Caco-2 (cell line): ENCODE results near the gene CD302. TPM values are rescaled to one million over a fixed set of nuclear protein-coding genes. Genes with fewer than 3 reads are reported as not detected.
A peak's percentile ranks its signal among the peaks of the same experiment; 100 is the strongest.

Experiments
- Bru-seq: library from RNA; stranded (reverse); fragments of 400-500 nt; gene quantifications from one replicate; lab custom pipeline; 2021; lab: Mats Ljungman, UMichigan
- BruChase-seq, 2 experiments: library from RNA; stranded (reverse); fragments of 400-500 nt; gene quantifications; one replicate each; lab custom pipeline; 2021; lab: Mats Ljungman, UMichigan
- BruUV-seq: library from RNA; stranded (reverse); fragments of 400-500 nt; replicated peaks from 2 replicates; lab custom pipeline; 2021; lab: Mats Ljungman, UMichigan
- CTCF ChIA-PET: fragments of 300-600 bp; sonication (Branson Sonifier 250); formaldehyde crosslinking; loops from one replicate; lab custom pipeline; 2022; ENCODE audit warnings: antibody characterized with exemption; lab: Charles Lee
- POLR2A ChIA-PET: fragments of 300-600 bp; sonication (Branson Sonifier 250); formaldehyde crosslinking; loops from one replicate; lab custom pipeline; 2022; ENCODE audit warnings: antibody characterized with exemption; lab: Charles Lee
- DNase-seq, 2 experiments: peaks; one replicate each; pipeline versions ENCODE4 v3.0.0 to v3.0.0-alpha.2; 2020 to 2022
- H3K27me3 ChIP-seq: replicated peaks from 2 replicates; pipeline ENCODE4 v1.6.0; 2011; ENCODE audit warnings: low read length; ENCODE audit not compliant: control insufficient read depth, insufficient read depth
- H3K36me3 ChIP-seq: 2 replicates; pipeline ENCODE4 v1.5.1; 2011; ENCODE audit warnings: low read length; ENCODE audit not compliant: control insufficient read depth, insufficient read depth
- H3K4me1 ChIP-seq: fragments of 250-450 bp; sonication (Bioruptor Pico); 2 replicates; pipeline ENCODE4 v1.5.1; 2020; ENCODE audit warnings: mild to moderate bottlenecking
- H3K4me3 ChIP-seq: 2 replicates; pipeline ENCODE4 v1.5.1; 2011; ENCODE audit warnings: low read depth, mild to moderate bottlenecking, control low read depth, low read length
- H3K9me3 ChIP-seq: fragments of 250-450 bp; sonication (Bioruptor Pico); 2 replicates; pipeline ENCODE4 v1.5.1; 2020; ENCODE audit warnings: mild to moderate bottlenecking, moderate library complexity
- H3K27ac Mint-ChIP-seq: one replicate; pipeline ENCODE4 v1.8.0; 2022; ENCODE audit warnings: mixed read lengths; ENCODE audit not compliant: unreplicated experiment
- H3K27me3 Mint-ChIP-seq: one replicate; pipeline ENCODE4 v1.8.0; 2022; ENCODE audit warnings: mixed read lengths; ENCODE audit not compliant: insufficient read depth, unreplicated experiment
- H3K36me3 Mint-ChIP-seq: one replicate; pipeline ENCODE4 v1.8.0; 2022; ENCODE audit warnings: mild to moderate bottlenecking, mixed read lengths; ENCODE audit not compliant: insufficient read depth, unreplicated experiment
- H3K4me1 Mint-ChIP-seq: one replicate; pipeline ENCODE4 v1.8.0; 2022; ENCODE audit warnings: low read depth, mixed read lengths; ENCODE audit not compliant: unreplicated experiment
- H3K4me3 Mint-ChIP-seq: one replicate; pipeline ENCODE4 v1.8.0; 2022; ENCODE audit warnings: mild to moderate bottlenecking, moderate library complexity, mixed read lengths; ENCODE audit not compliant: unreplicated experiment
- H3K9me3 Mint-ChIP-seq: one replicate; pipeline ENCODE4 v1.8.0; 2022; ENCODE audit warnings: mixed read lengths; ENCODE audit not compliant: unreplicated experiment
- CTCF ChIP-seq, 2 experiments: fragments of 200-600 bp in 1 of 2; IDR thresholded peaks; 1 replicate in 1 of 2; 2 replicates in 1 of 2; pipeline versions ENCODE4 v1.5.1 to v1.8.0; 2011 to 2022; ENCODE audit warnings: antibody characterized with exemption in 1 of 2, control low read depth in 1 of 2, inconsistent platforms in 1 of 2, low read depth in 1 of 2, low read length in 1 of 2, mild to moderate bottlenecking in 1 of 2, moderate library complexity in 1 of 2; ENCODE audit not compliant: insufficient read depth in 1 of 2, severe bottlenecking in 1 of 2, unreplicated experiment in 1 of 2
- intact Hi-C: fragments of 100-400 bp; cut with micrococcal nuclease; formaldehyde crosslinking; loops from one replicate; pipeline ENCODE4 v1.10.0; 2022; ENCODE audit not compliant: unreplicated experiment
- long read RNA-seq: library from polyadenylated mRNA; stranded (forward); transcript quantifications from one replicate; pipeline ENCODE4 v2.0.0, GENCODE V29; 2022
- total RNA-seq: library from RNA; stranded (reverse); gene quantifications from 2 replicates; pipeline ENCODE4 v1.2.3, GENCODE V29; 2022

Gene CD302
- 7.5 and 7.6 TPM in 2 replicates for total RNA-seq
- Bru-seq, nascent RNA = percentile 63 among the genes with signal in this experiment
- BruChase-seq, experiment 1, labeled RNA remaining after a 2-hour chase = percentile 75 among the genes with signal in this experiment
- BruChase-seq, experiment 2, labeled RNA remaining after a 6-hour chase = percentile 90 among the genes with signal in this experiment
- long read RNA-seq, transcript CD302-201 (6 exons, 3,741 nt) = major isoform, 6 of 10 reads
- long read RNA-seq, partial matches to known transcripts = 0 of 10 reads
- long read RNA-seq, other reads (novel, unspliced or antisense) = 2 of 10 reads

- H3K27me3 ChIP-seq = no peaks in the 10 kb centered on the region
- H3K36me3 Mint-ChIP-seq = peaks cover 6% of the 10 kb centered on the region
- H3K9me3 Mint-ChIP-seq = no peaks in the 10 kb centered on the region
- H3K4me1 Mint-ChIP-seq = peaks cover 14% of the 10 kb centered on the region
- H3K4me3 Mint-ChIP-seq = peak within 1 kb of the TSS; percentile 87
- H3K4me3 ChIP-seq = peak within 1 kb of the TSS; percentile 82
- H3K36me3 ChIP-seq = no peaks in the 10 kb centered on the region
- no peaks in the 10 kb centered on the region for H3K27me3 Mint-ChIP-seq
- ChIA-PET POLR2A (no interaction called here), CTCF (no interaction called here)
- BruUV-seq = TSS peak; percentile 52
- intact Hi-C loops = no loop called here
- DNase-seq = peak; percentile 60 to 75
- H3K9me3 ChIP-seq = no peaks in the 10 kb centered on the region
- H3K4me1 ChIP-seq = peaks cover 19% of the 10 kb centered on the region
- no peak for TF ChIP-seq CTCF (IDR thresholded peaks at IDR 0.05; ENCODE audit: insufficient read depth in 1 of 2, low read depth in 1 of 2, low read length in 1 of 2, severe bottlenecking in 1 of 2, unreplicated experiment in 1 of 2)
- H3K27ac Mint-ChIP-seq = peak within 1 kb of the TSS; percentile 69
These were observed at the start of gene CD302 for GRCh38 chr2:159797543-159798375. Gene CD302, minus strand, starts transcription at chr2:159798208. Its CDS starts 10 bp downstream, at chr2:159798198.

- Histone ChIP-seq H3K27me3 (no peaks in the 10 kb centered on the region), H3K4me3 (no peak overlapping the region), H3K9me3 (no peaks in the 10 kb centered on the region), H3K4me1 (no peaks in the 10 kb centered on the region), H3K36me3 (no peaks in the 10 kb centered on the region)
- Mint-ChIP-seq H3K27ac (no peak overlapping the region), H3K4me1 (no peaks in the 10 kb centered on the region), H3K4me3 (no peak overlapping the region), H3K36me3 (no peaks in the 10 kb centered on the region), H3K9me3 (no peaks in the 10 kb centered on the region), H3K27me3 (no peaks in the 10 kb centered on the region)
- intact Hi-C loops = no loop called here
- POLR2A ChIA-PET = no interaction called here
- no peak for DNase-seq
- CTCF ChIA-PET = no interaction called here
- TF ChIP-seq CTCF (IDR thresholded peaks at IDR 0.05; ENCODE audit: insufficient read depth in 1 of 2, low read depth in 1 of 2, low read length in 1 of 2, severe bottlenecking in 1 of 2, unreplicated experiment in 1 of 2) = no peak
- no TSS peak for BruUV-seq
These were observed 48.6 kb upstream of the CD302 start for GRCh38 chr2:159846564-159846963.

- CTCF ChIA-PET = no interaction called here
- no peaks in the 10 kb centered on the region for H3K9me3 Mint-ChIP-seq
These were observed 42.6 kb upstream of the CD302 start for GRCh38 chr2:159840616-159841015.

More at GRCh38 chr2:159840616-159841015, 42.6 kb upstream of the CD302 start:
- H3K27me3 ChIP-seq = no peaks in the 10 kb centered on the region
- Mint-ChIP-seq H3K36me3 (no peaks in the 10 kb centered on the region), H3K27me3 (no peaks in the 10 kb centered on the region), H3K27ac (no peak overlapping the region), H3K4me3 (no peak overlapping the region), H3K4me1 (no peaks in the 10 kb centered on the region)
- no peak for DNase-seq
- H3K9me3 ChIP-seq = no peaks in the 10 kb centered on the region
- H3K4me1 ChIP-seq = no peaks in the 10 kb centered on the region
- POLR2A ChIA-PET = no interaction called here
- no peaks in the 10 kb centered on the region for H3K36me3 ChIP-seq
- no peak for TF ChIP-seq CTCF (IDR thresholded peaks at IDR 0.05; ENCODE audit: insufficient read depth in 1 of 2, low read depth in 1 of 2, low read length in 1 of 2, severe bottlenecking in 1 of 2, unreplicated experiment in 1 of 2)
- intact Hi-C loops = no loop called here
- no TSS peak for BruUV-seq
- no peak overlapping the region for H3K4me3 ChIP-seq
